ENCODE measurements around the gene MEG3.

MEG3 gene

DNA sequence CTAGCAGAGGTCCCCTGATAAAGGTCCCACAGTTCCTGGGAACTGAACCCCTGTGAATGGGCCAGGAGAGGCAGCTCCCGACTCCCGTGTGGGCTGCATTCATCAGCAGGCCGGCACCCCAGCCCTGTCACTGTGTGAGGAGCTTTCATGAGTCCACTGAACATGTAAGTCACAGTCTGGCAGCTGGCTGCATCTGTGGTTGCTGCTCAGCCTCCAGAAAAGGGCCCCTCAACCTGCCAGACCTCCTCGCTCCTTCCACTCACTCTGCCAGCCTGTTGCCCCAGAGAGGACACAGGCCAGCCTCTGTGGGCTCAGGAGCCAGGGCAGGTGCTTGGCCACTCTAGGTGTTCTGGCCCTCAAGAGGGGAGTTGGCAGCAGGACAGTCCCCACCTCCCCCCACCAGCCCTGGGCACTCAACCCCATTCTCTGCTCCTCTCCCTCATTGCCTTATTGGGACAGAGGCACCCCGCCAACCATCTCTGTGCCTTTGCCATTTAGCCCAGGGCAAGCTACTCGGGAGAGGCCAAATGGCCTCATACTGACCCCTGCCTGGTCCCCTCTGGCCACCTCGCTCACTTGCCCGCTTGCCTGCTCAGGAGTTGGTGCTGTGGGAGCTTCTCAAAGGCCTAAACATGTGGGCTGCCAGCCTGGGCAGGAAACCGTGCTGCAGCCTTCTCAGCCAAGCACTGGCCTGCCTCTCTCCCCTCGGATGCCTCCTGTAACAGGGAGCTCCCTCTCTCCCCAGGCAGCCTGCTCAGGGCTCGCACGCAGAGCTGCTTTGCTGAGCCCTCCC lies 75.7 kb downstream of the MEG3 start:
- no peak for DNase-seq

GRCh38 chr14:100902295-100903133 lies 76.6 kb downstream of the MEG3 start:
- no peak for DNase-seq

DNA sequence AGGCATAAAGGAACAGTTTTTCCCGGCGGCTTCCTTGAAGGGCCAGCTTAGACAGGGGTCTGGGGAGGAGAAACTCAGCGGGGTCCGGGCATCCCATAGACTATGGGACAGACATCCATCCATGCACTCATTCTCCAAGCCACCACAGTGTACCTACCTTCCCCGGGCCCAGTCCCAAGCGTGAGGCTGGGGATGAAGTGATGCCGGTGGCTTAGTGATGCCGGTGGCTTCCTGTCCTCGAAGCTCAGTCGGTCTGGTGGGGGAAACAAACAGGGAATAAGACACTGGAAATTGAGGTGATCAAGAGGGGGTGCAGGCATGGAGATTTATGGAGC lies 77.2 kb downstream of the MEG3 start:
- DNase-seq: no peak

DNA sequence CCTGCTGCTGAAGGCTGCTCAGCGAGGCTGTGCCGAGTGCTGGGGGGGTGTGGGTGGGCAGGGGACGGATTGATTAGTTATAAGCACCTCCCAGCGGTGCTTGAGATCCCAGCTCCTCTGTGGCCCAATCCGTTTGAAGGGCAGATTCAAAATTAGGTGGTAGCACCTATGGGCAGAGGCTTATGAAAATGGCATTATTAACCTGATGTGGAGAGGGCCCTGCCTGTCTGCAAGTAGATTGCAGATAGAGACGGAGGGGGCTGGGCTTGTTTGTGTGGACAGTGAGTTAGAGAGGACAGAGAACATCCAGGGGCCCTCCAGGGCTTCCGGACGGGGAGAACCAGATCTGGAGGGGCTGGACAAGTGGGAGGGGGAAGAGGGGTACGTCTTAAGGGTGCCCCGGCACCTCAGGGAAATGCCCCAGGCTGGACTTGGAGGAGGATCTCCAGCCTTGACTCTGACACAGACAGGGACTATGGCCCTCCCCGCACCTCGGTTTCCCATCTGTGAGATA lies 77.8 kb downstream of the MEG3 start, which contains the start of gene RTL1:
Gene RTL1, minus strand, starts transcription at position 51 of the 514 bp plus-strand sequence. CDS start 18,934 bp downstream, outside the sequence.
- no peak for DNase-seq

- DNase-seq: no peak
These were observed 78.6 kb downstream of the MEG3 start for GRCh38 chr14:100904307-100905087.

- no peak for DNase-seq
These were observed 79.2 kb downstream of the MEG3 start for GRCh38 chr14:100905166-100905565.

DNA sequence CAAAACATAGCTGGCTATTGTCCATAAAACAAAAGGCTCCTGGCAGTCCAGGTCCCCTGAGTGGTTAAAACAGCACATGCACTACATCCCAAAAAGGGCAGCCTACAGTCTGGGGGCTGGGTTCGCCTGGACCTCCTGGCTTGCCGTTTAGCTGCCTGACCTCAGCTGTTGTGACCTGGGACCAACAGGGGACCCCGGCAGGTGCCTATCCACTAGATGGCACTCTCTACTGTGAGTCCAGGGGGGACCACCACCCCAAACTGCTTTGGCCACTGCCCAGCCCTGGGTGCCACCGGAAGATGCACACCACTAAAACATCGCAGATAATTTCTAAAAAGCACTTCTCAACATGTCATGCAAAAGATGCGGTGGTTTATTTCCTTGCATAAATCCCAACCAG lies 80.5 kb downstream of the MEG3 start:
- no peak for DNase-seq

DNA sequence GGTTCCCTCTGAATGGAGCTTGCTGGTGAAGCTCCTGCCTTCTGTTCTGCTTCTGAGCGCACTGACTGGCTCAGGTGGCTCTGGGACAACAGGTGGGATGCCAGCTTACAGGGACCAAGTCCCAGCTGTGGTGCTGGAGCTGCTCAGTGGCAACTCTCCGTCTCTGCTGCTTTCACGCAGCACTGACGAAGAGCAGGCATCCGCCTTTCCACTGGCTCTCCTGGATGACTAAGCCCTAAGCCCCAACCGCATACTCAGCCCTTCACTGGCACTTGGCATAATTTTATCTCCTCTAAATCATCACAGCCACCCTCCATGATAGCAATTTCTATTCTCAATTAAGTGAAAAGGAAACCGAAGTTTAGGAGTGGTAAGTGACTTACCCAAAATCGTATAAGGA lies 81.3 kb downstream of the MEG3 start:
- no peak for DNase-seq

- no peak for DNase-seq
These were observed 83.5 kb downstream of the MEG3 start for GRCh38 chr14:100909439-100909838.

Measured in NCI-H748 treated with DMSO at 0.1 percent for 48 hours (cell line).